ENCODE data around the gene MAPKAP1.

- TF ChIP-seq CTCF (IDR thresholded peaks at IDR 0.05; ENCODE audit: borderline replicate concordance, extremely low read depth, low read length, poor library complexity, severe bottlenecking) (no peak), EZH2 (IDR thresholded peaks at IDR 0.05; ENCODE audit: borderline replicate concordance, low read depth, low read length, severe bottlenecking) (no peak)
Measured at GRCh38 chr9:125651576-125652232, 55.3 kb downstream of the MAPKAP1 start.

Data from DND-41 (cell line).